ENCODE results near the gene SRPK2.

DNA sequence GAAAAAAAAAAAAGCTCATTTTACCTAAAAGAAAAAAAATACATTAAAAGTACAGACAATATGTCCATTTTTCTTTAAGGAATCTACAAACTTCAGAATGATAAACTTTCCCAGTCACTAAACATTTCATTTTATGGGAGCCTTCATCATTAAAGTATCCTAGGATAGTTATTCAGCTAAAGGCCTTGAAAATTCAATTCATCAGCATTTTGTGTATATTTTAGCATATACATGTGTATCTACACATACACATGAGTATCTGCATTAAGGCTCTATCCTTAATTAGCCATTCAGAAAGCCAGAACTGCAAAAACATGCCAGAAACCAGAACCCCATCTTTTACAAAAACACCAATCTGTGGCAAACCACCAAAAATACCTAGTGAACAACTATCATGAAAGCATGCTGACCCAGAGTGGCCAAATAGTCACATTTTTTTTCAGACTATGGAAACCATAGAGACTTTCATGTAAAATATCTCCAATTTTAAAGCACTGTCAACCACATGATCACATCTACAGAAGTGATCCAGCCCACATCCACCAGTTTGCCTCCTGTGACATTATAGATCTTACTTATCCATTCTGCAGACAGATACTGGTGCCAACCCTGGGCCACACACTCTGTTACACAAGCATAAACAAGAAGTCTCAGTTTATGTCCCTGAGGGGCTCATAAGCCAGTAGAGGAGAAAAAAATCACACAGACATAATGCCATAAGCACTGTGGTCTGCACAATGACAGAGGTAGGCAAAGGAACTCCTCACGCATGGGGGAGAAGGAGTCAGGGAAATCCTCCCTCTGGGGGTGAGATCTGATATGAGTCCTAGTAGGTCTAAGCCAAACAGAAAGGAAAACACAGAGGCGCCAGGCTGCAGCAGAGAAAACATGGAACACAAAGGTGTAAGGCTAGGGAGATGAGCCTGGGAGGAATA is 79.2 kb downstream of the SRPK2 start:
- TF ChIP-seq RFX5 (IDR thresholded peaks at IDR 0.05; ENCODE audit: low read length) (no peak), TAF1 (IDR thresholded peaks at IDR 0.05; ENCODE audit: borderline replicate concordance, low read depth, low read length) (no peak), POLR2AphosphoS5 (IDR thresholded peaks at IDR 0.05; ENCODE audit: low read depth, low read length) (no peak), EP300 (IDR thresholded peaks at IDR 0.05; ENCODE audit: borderline replicate concordance in 1 of 2, low read depth in 1 of 2, low read length in 1 of 2) (no peak), TEAD4 (IDR thresholded peaks at IDR 0.05; ENCODE audit: borderline replicate concordance, insufficient read depth) (no peak), SMC3 (IDR thresholded peaks at IDR 0.05; ENCODE audit: low read depth, low read length) (no peak), FOXM1 (IDR thresholded peaks at IDR 0.05; ENCODE audit: low read depth) (no peak), SIN3A (IDR thresholded peaks at IDR 0.05; ENCODE audit: borderline replicate concordance, low read depth, low read length) (no peak), RAD21 (IDR thresholded peaks at IDR 0.05; ENCODE audit: low read length) (no peak), ELF1 (IDR thresholded peaks at IDR 0.05) (no peak), JUND (IDR thresholded peaks at IDR 0.05) (no peak)
- TF ChIP-seq, protein P1, sequence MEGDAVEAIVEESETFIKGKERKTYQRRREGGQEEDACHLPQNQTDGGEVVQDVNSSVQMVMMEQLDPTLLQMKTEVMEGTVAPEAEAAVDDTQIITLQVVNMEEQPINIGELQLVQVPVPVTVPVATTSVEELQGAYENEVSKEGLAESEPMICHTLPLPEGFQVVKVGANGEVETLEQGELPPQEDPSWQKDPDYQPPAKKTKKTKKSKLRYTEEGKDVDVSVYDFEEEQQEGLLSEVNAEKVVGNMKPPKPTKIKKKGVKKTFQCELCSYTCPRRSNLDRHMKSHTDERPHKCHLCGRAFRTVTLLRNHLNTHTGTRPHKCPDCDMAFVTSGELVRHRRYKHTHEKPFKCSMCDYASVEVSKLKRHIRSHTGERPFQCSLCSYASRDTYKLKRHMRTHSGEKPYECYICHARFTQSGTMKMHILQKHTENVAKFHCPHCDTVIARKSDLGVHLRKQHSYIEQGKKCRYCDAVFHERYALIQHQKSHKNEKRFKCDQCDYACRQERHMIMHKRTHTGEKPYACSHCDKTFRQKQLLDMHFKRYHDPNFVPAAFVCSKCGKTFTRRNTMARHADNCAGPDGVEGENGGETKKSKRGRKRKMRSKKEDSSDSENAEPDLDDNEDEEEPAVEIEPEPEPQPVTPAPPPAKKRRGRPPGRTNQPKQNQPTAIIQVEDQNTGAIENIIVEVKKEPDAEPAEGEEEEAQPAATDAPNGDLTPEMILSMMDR (IDR thresholded peaks at IDR 0.05): no peak
- TF ChIP-seq, protein P2, sequence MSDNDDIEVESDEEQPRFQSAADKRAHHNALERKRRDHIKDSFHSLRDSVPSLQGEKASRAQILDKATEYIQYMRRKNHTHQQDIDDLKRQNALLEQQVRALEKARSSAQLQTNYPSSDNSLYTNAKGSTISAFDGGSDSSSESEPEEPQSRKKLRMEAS (IDR thresholded peaks at IDR 0.05; ENCODE audit: low read depth): no peak
- TF ChIP-seq, protein P3, sequence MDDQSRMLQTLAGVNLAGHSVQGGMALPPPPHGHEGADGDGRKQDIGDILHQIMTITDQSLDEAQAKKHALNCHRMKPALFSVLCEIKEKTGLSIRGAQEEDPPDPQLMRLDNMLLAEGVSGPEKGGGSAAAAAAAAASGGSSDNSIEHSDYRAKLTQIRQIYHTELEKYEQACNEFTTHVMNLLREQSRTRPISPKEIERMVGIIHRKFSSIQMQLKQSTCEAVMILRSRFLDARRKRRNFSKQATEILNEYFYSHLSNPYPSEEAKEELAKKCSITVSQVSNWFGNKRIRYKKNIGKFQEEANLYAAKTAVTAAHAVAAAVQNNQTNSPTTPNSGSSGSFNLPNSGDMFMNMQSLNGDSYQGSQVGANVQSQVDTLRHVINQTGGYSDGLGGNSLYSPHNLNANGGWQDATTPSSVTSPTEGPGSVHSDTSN (IDR thresholded peaks at IDR 0.05): no peak

Data from SK-N-SH (cell line).